ENCODE results near the gene LRRFIP1.
A peak's percentile ranks its signal among the peaks of the same experiment; 100 is the strongest.

LRRFIP1 gene

GRCh38 chr2:237685408-237685807, 58.0 kb downstream of the LRRFIP1 start:
- TF ChIP-seq TEAD4 (IDR thresholded peaks at IDR 0.05) (no peak), RAD21 (IDR thresholded peaks at IDR 0.05; ENCODE audit: low read depth) (peak; percentile 28; the same call in 1 of the 2 replicates), YY1 (IDR thresholded peaks at IDR 0.05; ENCODE audit: low read depth) (no peak)

DNA sequence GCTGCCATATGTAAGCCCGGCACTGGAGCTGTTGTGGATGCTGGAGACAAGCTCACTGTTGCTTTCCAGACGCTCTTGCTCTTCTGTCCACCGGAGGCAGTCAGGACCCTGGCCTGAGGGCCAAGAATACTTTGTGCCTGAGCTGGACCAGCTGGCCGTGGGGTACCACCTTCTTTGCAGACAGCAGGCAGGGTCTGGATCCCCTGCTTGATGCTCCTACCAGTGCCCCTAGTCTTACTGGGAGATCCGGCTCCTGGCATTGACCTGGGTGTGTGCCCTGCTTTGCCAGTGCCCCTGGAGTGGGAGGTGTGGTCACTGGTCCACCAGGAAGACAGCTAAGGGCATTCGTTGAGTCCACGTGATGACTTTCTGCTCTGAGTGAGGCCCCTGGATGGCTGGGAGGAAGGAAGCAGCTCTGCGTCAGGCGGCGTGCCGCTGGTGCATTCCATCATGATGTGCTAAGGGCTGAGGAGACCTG, 59.3 kb downstream of the LRRFIP1 start:
- TF ChIP-seq ZBTB7A (IDR thresholded peaks at IDR 0.05; ENCODE audit: low read depth) (no peak), RAD21 (IDR thresholded peaks at IDR 0.05; ENCODE audit: low read depth) (peak; percentile 19; the same call in 1 of the 2 replicates)

GRCh38 chr2:237688081-237688480, 60.7 kb downstream of the LRRFIP1 start:
- TF ChIP-seq RAD21 (IDR thresholded peaks at IDR 0.05; ENCODE audit: low read depth) (no peak), TCF12 (IDR thresholded peaks at IDR 0.05; ENCODE audit: low read depth) (no peak), NFIC (IDR thresholded peaks at IDR 0.05) (no peak)

DNA sequence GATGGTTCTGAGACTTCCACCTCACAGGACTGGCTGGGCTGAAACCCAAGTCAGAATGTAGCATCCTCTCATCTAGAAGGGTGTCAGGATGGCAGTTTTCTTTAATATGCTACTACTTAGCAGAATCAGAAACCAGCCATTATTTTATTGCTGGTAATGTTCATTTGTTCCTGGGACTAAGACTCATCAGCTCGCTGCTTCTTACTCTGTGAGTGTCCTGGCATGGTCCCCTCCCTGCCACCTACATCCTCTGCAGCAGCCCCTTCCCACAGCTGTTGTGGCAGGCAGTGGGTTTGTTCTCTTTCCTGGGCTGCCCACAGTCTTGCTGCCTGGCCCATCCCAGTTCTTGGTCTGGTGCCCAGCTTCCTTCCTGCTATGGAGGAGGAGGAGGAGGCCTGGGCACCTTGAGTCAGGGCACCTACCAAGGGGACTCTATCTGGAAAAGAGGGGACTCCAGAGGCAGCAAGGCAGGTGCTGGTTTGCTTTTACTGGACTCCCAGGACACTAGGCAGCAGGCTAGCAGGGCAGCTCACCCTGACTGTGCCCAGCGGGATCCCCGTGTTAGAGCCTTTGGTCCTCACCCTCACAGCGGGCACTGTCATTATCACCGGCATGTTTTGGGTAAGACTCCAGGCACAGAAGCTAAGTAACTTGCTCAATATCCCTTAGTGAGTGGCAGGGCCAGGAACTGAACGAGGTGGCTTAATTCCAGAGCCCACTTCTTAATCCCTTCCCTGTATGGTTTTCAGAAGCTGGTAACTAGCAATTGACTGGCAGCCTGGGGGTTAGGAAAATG, 62.1 kb downstream of the LRRFIP1 start:
- TF ChIP-seq NFIC (IDR thresholded peaks at IDR 0.05) (no peak), CEBPB (IDR thresholded peaks at IDR 0.05) (no peak), TAF1 (IDR thresholded peaks at IDR 0.05; ENCODE audit: low read depth) (no peak), EGR1 (IDR thresholded peaks at IDR 0.05) (no peak), RAD21 (IDR thresholded peaks at IDR 0.05; ENCODE audit: low read depth) (no peak), TCF12 (IDR thresholded peaks at IDR 0.05; ENCODE audit: low read depth) (no peak), CREB1 (IDR thresholded peaks at IDR 0.05; ENCODE audit: low read depth) (no peak), TEAD4 (IDR thresholded peaks at IDR 0.05) (no peak), EP300 (IDR thresholded peaks at IDR 0.05; ENCODE audit: borderline replicate concordance) (no peak), YY1 (IDR thresholded peaks at IDR 0.05; ENCODE audit: low read depth) (no peak), ZBTB7A (IDR thresholded peaks at IDR 0.05; ENCODE audit: low read depth) (no peak), FOXM1 (IDR thresholded peaks at IDR 0.05; ENCODE audit: borderline replicate concordance, low read depth) (no peak)
- TF ChIP-seq, protein P1, sequence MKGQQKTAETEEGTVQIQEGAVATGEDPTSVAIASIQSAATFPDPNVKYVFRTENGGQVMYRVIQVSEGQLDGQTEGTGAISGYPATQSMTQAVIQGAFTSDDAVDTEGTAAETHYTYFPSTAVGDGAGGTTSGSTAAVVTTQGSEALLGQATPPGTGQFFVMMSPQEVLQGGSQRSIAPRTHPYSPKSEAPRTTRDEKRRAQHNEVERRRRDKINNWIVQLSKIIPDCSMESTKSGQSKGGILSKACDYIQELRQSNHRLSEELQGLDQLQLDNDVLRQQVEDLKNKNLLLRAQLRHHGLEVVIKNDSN (IDR thresholded peaks at IDR 0.05): no peak
- TF ChIP-seq, protein P2, sequence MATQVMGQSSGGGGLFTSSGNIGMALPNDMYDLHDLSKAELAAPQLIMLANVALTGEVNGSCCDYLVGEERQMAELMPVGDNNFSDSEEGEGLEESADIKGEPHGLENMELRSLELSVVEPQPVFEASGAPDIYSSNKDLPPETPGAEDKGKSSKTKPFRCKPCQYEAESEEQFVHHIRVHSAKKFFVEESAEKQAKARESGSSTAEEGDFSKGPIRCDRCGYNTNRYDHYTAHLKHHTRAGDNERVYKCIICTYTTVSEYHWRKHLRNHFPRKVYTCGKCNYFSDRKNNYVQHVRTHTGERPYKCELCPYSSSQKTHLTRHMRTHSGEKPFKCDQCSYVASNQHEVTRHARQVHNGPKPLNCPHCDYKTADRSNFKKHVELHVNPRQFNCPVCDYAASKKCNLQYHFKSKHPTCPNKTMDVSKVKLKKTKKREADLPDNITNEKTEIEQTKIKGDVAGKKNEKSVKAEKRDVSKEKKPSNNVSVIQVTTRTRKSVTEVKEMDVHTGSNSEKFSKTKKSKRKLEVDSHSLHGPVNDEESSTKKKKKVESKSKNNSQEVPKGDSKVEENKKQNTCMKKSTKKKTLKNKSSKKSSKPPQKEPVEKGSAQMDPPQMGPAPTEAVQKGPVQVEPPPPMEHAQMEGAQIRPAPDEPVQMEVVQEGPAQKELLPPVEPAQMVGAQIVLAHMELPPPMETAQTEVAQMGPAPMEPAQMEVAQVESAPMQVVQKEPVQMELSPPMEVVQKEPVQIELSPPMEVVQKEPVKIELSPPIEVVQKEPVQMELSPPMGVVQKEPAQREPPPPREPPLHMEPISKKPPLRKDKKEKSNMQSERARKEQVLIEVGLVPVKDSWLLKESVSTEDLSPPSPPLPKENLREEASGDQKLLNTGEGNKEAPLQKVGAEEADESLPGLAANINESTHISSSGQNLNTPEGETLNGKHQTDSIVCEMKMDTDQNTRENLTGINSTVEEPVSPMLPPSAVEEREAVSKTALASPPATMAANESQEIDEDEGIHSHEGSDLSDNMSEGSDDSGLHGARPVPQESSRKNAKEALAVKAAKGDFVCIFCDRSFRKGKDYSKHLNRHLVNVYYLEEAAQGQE (IDR thresholded peaks at IDR 0.05; ENCODE audit: low read depth): no peak
- TF ChIP-seq, protein P3, sequence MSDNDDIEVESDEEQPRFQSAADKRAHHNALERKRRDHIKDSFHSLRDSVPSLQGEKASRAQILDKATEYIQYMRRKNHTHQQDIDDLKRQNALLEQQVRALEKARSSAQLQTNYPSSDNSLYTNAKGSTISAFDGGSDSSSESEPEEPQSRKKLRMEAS (IDR thresholded peaks at IDR 0.05): no peak

- TF ChIP-seq ZBTB7A (IDR thresholded peaks at IDR 0.05; ENCODE audit: low read depth): 0 out of 2 replicates have a peak, but pooled peaks have one; percentile 41
- no peak for TF ChIP-seq FOXM1 (IDR thresholded peaks at IDR 0.05; ENCODE audit: borderline replicate concordance, low read depth)
- TF ChIP-seq CREB1 (IDR thresholded peaks at IDR 0.05; ENCODE audit: low read depth): no peak
Observed at GRCh38 chr2:237691029-237691907, 63.9 kb downstream of the LRRFIP1 start.

DNA sequence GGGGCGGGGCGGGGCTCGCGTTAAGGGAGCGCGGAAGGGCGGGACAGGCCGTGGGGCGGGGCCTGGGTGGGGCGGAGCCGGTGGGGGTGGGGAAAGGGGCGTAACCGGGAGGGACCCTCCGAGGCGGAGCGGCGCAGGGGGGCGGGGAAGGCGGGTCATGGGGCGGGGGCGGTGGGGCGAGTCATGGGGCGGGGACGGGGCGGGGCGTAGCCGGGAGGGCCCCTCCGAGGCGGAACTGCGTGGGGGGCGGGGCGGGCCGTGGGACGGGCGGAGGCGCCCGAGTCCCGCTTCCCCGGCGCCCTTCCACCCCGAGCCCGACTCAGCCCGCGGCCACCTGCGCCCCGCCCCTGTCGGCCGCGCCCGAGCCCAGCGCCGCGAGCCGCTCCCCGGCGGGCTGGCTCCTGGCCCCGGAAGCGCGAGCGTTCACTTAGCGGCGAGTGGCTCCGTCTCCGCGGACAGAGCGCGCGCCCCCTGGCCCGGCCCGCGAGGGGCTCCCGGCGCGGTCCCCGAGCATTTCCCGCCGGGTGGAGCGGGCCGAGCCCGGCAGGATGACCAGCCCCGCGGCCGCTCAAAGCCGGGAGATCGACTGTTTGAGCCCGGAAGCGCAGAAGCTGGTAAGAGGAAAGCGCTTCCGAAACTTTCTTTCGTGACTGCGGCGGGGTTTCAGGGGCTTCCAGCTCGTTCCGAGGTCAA, 64.7 kb downstream of the LRRFIP1 start:
- peak; percentile 30; the same call in 1 of the 2 replicates for TF ChIP-seq TAF1 (IDR thresholded peaks at IDR 0.05; ENCODE audit: low read depth)
- TF ChIP-seq EP300 (IDR thresholded peaks at IDR 0.05; ENCODE audit: borderline replicate concordance): no peak

- TF ChIP-seq ZBTB7A (IDR thresholded peaks at IDR 0.05; ENCODE audit: low read depth) (0 out of 2 replicates have a peak, but pooled peaks have one; percentile 39), YY1 (IDR thresholded peaks at IDR 0.05; ENCODE audit: low read depth) (no peak), EP300 (IDR thresholded peaks at IDR 0.05; ENCODE audit: borderline replicate concordance) (no peak), FOXM1 (IDR thresholded peaks at IDR 0.05; ENCODE audit: borderline replicate concordance, low read depth) (no peak), CREB1 (IDR thresholded peaks at IDR 0.05; ENCODE audit: low read depth) (no peak), RAD21 (IDR thresholded peaks at IDR 0.05; ENCODE audit: low read depth) (no peak), TCF12 (IDR thresholded peaks at IDR 0.05; ENCODE audit: low read depth) (no peak), EGR1 (IDR thresholded peaks at IDR 0.05) (no peak), NFIC (IDR thresholded peaks at IDR 0.05) (no peak)
- TF ChIP-seq, protein P2 (IDR thresholded peaks at IDR 0.05; ENCODE audit: low read depth): no peak
- TF ChIP-seq, protein P3 (IDR thresholded peaks at IDR 0.05): peak; percentile 89
- TF ChIP-seq, protein P1 (IDR thresholded peaks at IDR 0.05): 0 out of 2 replicates have a peak, but pooled peaks have one; percentile 20
Observed at GRCh38 chr2:237692601-237693290, 65.4 kb downstream of the LRRFIP1 start.
